WERI-Rb-1 (cell line): ENCODE measurements around the gene IFNG.
A peak's percentile ranks its signal among the peaks of the same experiment; 100 is the strongest.

Source experiments
- DNase-seq: peaks from one replicate; pipeline ENCODE4 v3.0.0-alpha.2; 2020
- H3K27ac ChIP-seq: fragments of 250-450 bp; sonication (Bioruptor Pico); 2 replicates; pipeline ENCODE4 v1.5.1; 2020; ENCODE audit warnings: mild to moderate bottlenecking, moderate library complexity
- H3K27me3 ChIP-seq: fragments of 250-450 bp; sonication (Bioruptor Pico); 2 replicates; pipeline ENCODE4 v1.5.1; 2021; ENCODE audit warnings: mild to moderate bottlenecking, low read depth, moderate library complexity; ENCODE audit not compliant: insufficient read depth, severe bottlenecking
- H3K36me3 ChIP-seq: fragments of 250-450 bp; sonication (Bioruptor Pico); 2 replicates; pipeline ENCODE4 v1.5.1; 2020; ENCODE audit warnings: mild to moderate bottlenecking, moderate library complexity
- H3K4me3 ChIP-seq: 2 replicates; pipeline ENCODE4 v1.5.1; 2011; ENCODE audit warnings: low read depth, mild to moderate bottlenecking, control low read depth, low read length
- H3K9me3 ChIP-seq: fragments of 250-450 bp; sonication (Bioruptor Pico); 2 replicates; pipeline ENCODE4 v1.5.1; 2021; ENCODE audit warnings: mild to moderate bottlenecking, moderate library complexity; ENCODE audit not compliant: severe bottlenecking
- CTCF ChIP-seq: IDR thresholded peaks from 2 replicates; pipeline ENCODE4 v1.5.1; 2011; ENCODE audit warnings: low read depth, mild to moderate bottlenecking, control low read depth, inconsistent platforms, low read length

IFNG gene

GRCh38 chr12:68163560-68164081 lies 4.1 kb upstream of the IFNG start:
- Histone ChIP-seq H3K27ac (no peak overlapping the region), H3K4me3 (no peak overlapping the region)
- no peak for DNase-seq

DNA sequence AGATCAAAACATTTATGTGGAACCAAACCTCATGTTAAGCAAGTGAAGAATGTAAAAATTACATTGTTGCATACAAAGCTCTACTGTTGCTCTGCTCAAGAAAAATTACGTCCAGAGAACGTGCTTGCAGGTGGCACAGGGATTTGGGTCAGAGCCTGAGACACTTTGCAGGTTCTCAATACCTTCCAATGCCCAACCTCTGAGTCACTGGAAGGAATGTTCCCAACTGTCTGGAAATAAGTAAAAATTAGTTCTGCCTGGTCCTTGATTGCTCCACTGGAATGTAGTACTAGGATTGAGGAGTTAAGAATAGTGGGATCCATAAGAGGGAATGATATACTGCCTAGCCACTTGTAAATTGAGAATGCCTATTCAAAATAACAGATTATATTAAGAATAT lies 2.8 kb upstream of the IFNG start:
- DNase-seq: no peak
- Histone ChIP-seq H3K4me3 (no peak overlapping the region), H3K36me3 (no peaks in the 10 kb centered on the region), H3K9me3 (no peaks in the 10 kb centered on the region), H3K27me3 (no peaks in the 10 kb centered on the region), H3K27ac (no peak overlapping the region)
- TF ChIP-seq CTCF: no peak

More at GRCh38 chr12:68163560-68164081, 4.1 kb upstream of the IFNG start:
- Histone ChIP-seq H3K9me3 (no peaks in the 10 kb centered on the region), H3K36me3 (no peaks in the 10 kb centered on the region), H3K27me3 (no peaks in the 10 kb centered on the region)
- TF ChIP-seq CTCF: no peak

GRCh38 chr12:68158432-68158831 lies 1.1 kb downstream of the IFNG start:
- Histone ChIP-seq H3K27ac (no peak overlapping the region), H3K9me3 (no peaks in the 10 kb centered on the region), H3K36me3 (no peaks in the 10 kb centered on the region), H3K27me3 (no peaks in the 10 kb centered on the region), H3K4me3 (no peak overlapping the region)
- no peak for DNase-seq
- peak; percentile 42 for TF ChIP-seq CTCF

GRCh38 chr12:68157380-68157779 lies 2.2 kb downstream of the IFNG start:
- Histone ChIP-seq H3K36me3 (no peaks in the 10 kb centered on the region), H3K4me3 (no peak overlapping the region), H3K9me3 (no peaks in the 10 kb centered on the region), H3K27me3 (no peaks in the 10 kb centered on the region), H3K27ac (no peak overlapping the region)
- DNase-seq: no peak
- TF ChIP-seq CTCF: no peak

DNA sequence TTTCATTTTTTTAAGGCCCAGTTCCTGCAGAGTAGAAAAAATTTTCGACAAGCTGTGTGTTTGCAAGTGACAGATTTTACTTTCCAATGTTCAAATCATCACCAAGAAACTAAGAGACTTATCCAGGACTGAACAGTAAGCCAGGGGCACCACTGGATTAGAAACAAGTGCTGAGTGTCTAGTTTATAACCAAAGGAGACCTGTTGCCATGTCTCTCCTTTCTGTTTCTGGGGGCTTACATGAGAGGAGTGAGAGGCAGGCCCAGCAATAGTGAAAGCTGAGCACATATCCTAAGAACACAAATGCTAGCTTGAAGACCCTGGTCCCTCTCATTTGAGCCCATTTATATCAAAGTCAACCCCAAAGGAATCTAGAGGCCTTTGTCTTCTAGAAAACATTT lies 2.9 kb downstream of the IFNG start:
- TF ChIP-seq CTCF: no peak
- no peaks in the 10 kb centered on the region for H3K9me3 ChIP-seq
- H3K27ac ChIP-seq: no peak overlapping the region
- H3K4me3 ChIP-seq: no peak overlapping the region
- no peak for DNase-seq
- no peaks in the 10 kb centered on the region for H3K27me3 ChIP-seq
- no peaks in the 10 kb centered on the region for H3K36me3 ChIP-seq

GRCh38 chr12:68154779-68155178 lies 4.8 kb downstream of the IFNG start:
- DNase-seq: no peak
- Histone ChIP-seq H3K36me3 (no peaks in the 10 kb centered on the region), H3K27ac (no peak overlapping the region), H3K9me3 (no peaks in the 10 kb centered on the region), H3K27me3 (no peaks in the 10 kb centered on the region), H3K4me3 (no peak overlapping the region)
- no peak for TF ChIP-seq CTCF
